ENCODE data around the gene G3BP1. TPM values are rescaled to one million over a fixed set of nuclear protein-coding genes. Genes with fewer than 3 reads are reported as not detected.

G3BP1 gene
- total and polyA plus RNA-seq, 4 donors, result 19.1 to 171 (median 87.0) TPM

GRCh38 chr5:151815051-151815450, 43.3 kb downstream of the G3BP1 start:
- H3K36me3 ChIP-seq (ENCODE audit: control insufficient read depth in 4 of 4, insufficient read depth in 4 of 4, low read length in 4 of 4), result peaks cover 2 to 12% (median 8%) of the 10 kb centered on the region in 4 donors
- no peaks in the 10 kb centered on the region for H3K27me3 ChIP-seq (ENCODE audit: control insufficient read depth in 3 of 3, insufficient read depth in 3 of 3, low read length in 2 of 3)
- H3K9me3 ChIP-seq (ENCODE audit: control insufficient read depth in 4 of 4, insufficient read depth in 3 of 4, low read length in 3 of 4), result no peaks in the 10 kb centered on the region
- H3K4me1 ChIP-seq (ENCODE audit: control insufficient read depth in 5 of 5, insufficient read depth in 5 of 5, low read length in 5 of 5), result peaks cover 0 to 31% (median 5%) of the 10 kb centered on the region in 5 donors
- WGBS, 2 donors, result 74 to 88% methylated on average over 1 of the region's 1 CpG
- DNase-seq (no peak), ATAC-seq (ENCODE audit: insufficient read depth, low FRiP score) (no peak)
- no peak overlapping the region for H3K9ac ChIP-seq (ENCODE audit: insufficient read depth in 1 of 2, low read length in 2 of 2)
- TF ChIP-seq, protein P1, sequence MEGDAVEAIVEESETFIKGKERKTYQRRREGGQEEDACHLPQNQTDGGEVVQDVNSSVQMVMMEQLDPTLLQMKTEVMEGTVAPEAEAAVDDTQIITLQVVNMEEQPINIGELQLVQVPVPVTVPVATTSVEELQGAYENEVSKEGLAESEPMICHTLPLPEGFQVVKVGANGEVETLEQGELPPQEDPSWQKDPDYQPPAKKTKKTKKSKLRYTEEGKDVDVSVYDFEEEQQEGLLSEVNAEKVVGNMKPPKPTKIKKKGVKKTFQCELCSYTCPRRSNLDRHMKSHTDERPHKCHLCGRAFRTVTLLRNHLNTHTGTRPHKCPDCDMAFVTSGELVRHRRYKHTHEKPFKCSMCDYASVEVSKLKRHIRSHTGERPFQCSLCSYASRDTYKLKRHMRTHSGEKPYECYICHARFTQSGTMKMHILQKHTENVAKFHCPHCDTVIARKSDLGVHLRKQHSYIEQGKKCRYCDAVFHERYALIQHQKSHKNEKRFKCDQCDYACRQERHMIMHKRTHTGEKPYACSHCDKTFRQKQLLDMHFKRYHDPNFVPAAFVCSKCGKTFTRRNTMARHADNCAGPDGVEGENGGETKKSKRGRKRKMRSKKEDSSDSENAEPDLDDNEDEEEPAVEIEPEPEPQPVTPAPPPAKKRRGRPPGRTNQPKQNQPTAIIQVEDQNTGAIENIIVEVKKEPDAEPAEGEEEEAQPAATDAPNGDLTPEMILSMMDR (IDR thresholded peaks at IDR 0.05; ENCODE audit: control extremely low read depth, extremely low read depth), result no peak
- no peak overlapping the region for H3K27ac ChIP-seq (ENCODE audit: low read depth in 1 of 2, low read length in 1 of 2)
- H3K4me3 ChIP-seq, result no peak overlapping the region

- Histone ChIP-seq H3K36me3 (ENCODE audit: control insufficient read depth in 4 of 4, insufficient read depth in 4 of 4, low read length in 4 of 4) (peaks cover 0 to 3% (median 0%) of the 10 kb centered on the region in 4 donors), H3K4me1 (ENCODE audit: control insufficient read depth in 5 of 5, insufficient read depth in 5 of 5, low read length in 5 of 5) (peaks cover 0 to 22% (median 5%) of the 10 kb centered on the region in 5 donors), H3K27me3 (ENCODE audit: control insufficient read depth in 3 of 3, insufficient read depth in 3 of 3, low read length in 2 of 3) (no peaks in the 10 kb centered on the region), H3K9me3 (ENCODE audit: control insufficient read depth in 4 of 4, insufficient read depth in 3 of 4, low read length in 3 of 4) (no peaks in the 10 kb centered on the region), H3K4me3 (no peak overlapping the region), H3K9ac (ENCODE audit: insufficient read depth in 1 of 2, low read length in 2 of 2) (no peak overlapping the region), H3K27ac (ENCODE audit: low read depth in 1 of 2, low read length in 1 of 2) (peak overlapping the region in 1 of 2 donors; percentile 6)
- ATAC-seq (ENCODE audit: insufficient read depth, low FRiP score) (no peak), DNase-seq (no peak)
- TF ChIP-seq, protein P1 (IDR thresholded peaks at IDR 0.05; ENCODE audit: control extremely low read depth, extremely low read depth), result no peak
These were observed 48.1 kb downstream of the G3BP1 start for GRCh38 chr5:151819830-151820229.

- Histone ChIP-seq H3K4me1 (ENCODE audit: control insufficient read depth in 5 of 5, insufficient read depth in 5 of 5, low read length in 5 of 5) (peaks cover 0 to 22% (median 4%) of the 10 kb centered on the region in 5 donors), H3K9me3 (ENCODE audit: control insufficient read depth in 4 of 4, insufficient read depth in 3 of 4, low read length in 3 of 4) (no peaks in the 10 kb centered on the region), H3K9ac (ENCODE audit: insufficient read depth in 1 of 2, low read length in 2 of 2) (no peak overlapping the region), H3K36me3 (ENCODE audit: control insufficient read depth in 4 of 4, insufficient read depth in 4 of 4, low read length in 4 of 4) (peaks cover 0 to 3% (median under 1%) of the 10 kb centered on the region in 4 donors), H3K27me3 (ENCODE audit: control insufficient read depth in 3 of 3, insufficient read depth in 3 of 3, low read length in 2 of 3) (no peaks in the 10 kb centered on the region), H3K4me3 (no peak overlapping the region), H3K27ac (ENCODE audit: low read depth in 1 of 2, low read length in 1 of 2) (peak overlapping the region in 1 of 2 donors; percentile 6)
- TF ChIP-seq, protein P1 (IDR thresholded peaks at IDR 0.05; ENCODE audit: control extremely low read depth, extremely low read depth), result no peak
- WGBS, 2 donors, result 78 to 87% methylated on average over 3 of the region's 3 CpGs
- ATAC-seq (ENCODE audit: insufficient read depth, low FRiP score), result no peak
- DNase-seq, result no peak
These were observed 48.5 kb downstream of the G3BP1 start for GRCh38 chr5:151820271-151820670.

GRCh38 chr5:151820903-151821302, 49.1 kb downstream of the G3BP1 start:
- TF ChIP-seq, protein P1 (IDR thresholded peaks at IDR 0.05; ENCODE audit: control extremely low read depth, extremely low read depth), result no peak
- H3K27me3 ChIP-seq (ENCODE audit: control insufficient read depth in 3 of 3, insufficient read depth in 3 of 3, low read length in 2 of 3), result no peaks in the 10 kb centered on the region
- H3K36me3 ChIP-seq (ENCODE audit: control insufficient read depth in 4 of 4, insufficient read depth in 4 of 4, low read length in 4 of 4), result peaks cover 0 to 3% (median under 1%) of the 10 kb centered on the region in 4 donors
- no peak overlapping the region for H3K4me3 ChIP-seq
- no peak overlapping the region for H3K9ac ChIP-seq (ENCODE audit: insufficient read depth in 1 of 2, low read length in 2 of 2)
- 84 to 89% methylated on average over 1 of the region's 1 CpG for WGBS, 2 donors
- DNase-seq, result peak in 2 of 3 donors; percentile 22 to 32
- peaks cover 0 to 19% (median 2%) of the 10 kb centered on the region in 5 donors for H3K4me1 ChIP-seq (ENCODE audit: control insufficient read depth in 5 of 5, insufficient read depth in 5 of 5, low read length in 5 of 5)
- no peak overlapping the region for H3K27ac ChIP-seq (ENCODE audit: low read depth in 1 of 2, low read length in 1 of 2)
- H3K9me3 ChIP-seq (ENCODE audit: control insufficient read depth in 4 of 4, insufficient read depth in 3 of 4, low read length in 3 of 4), result no peaks in the 10 kb centered on the region
- ATAC-seq (ENCODE audit: insufficient read depth, low FRiP score), result no peak

Data from lung (tissue), 12 donors.